Gastrocnemius medialis (tissue), 4 donors: ENCODE results near the gene IMP4.

Experiments used
- POLR2A ChIP-seq, 2 donors: fragments of 450-650 bp; IDR thresholded peaks; one replicate each; pipeline ENCODE4 v1.6.1; 2017; ENCODE audit warnings: antibody characterized with exemption in 2 of 2, mild to moderate bottlenecking in 2 of 2, moderate library complexity in 2 of 2
- TF ChIP-seq, protein P1 (sequence below), 5 experiments: fragments of 450-650 bp in 3 of 5; fragments of 200-600 bp in 2 of 5; sonication (generic) in 2 of 5; IDR thresholded peaks in 4 of 5; conservative IDR thresholded peaks in 1 of 5; 1 replicate in 4 of 5; 2 replicates in 1 of 5; pipeline ENCODE4 v1.5.1; 2016 to 2019; ENCODE audit warnings: antibody characterized with exemption in 5 of 5, mild to moderate bottlenecking in 3 of 5, moderate library complexity in 3 of 5

DNA sequence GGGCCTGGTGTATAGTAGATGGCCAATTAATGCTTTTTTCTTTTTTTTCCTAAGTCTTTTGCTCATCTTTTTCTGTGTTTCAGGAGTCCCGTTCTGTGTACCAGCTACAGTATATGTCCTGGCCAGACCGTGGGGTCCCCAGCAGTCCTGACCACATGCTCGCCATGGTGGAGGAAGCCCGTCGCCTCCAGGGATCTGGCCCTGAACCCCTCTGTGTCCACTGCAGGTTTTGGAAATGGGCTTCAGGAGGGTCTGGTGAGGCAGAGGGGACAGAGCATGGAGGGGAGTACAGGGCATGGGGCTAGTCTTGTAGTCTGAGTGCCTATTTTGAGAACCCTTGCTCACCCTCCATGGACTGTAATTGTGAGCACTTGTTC is 27.3 kb downstream of the IMP4 start:
- TF ChIP-seq, protein P1, sequence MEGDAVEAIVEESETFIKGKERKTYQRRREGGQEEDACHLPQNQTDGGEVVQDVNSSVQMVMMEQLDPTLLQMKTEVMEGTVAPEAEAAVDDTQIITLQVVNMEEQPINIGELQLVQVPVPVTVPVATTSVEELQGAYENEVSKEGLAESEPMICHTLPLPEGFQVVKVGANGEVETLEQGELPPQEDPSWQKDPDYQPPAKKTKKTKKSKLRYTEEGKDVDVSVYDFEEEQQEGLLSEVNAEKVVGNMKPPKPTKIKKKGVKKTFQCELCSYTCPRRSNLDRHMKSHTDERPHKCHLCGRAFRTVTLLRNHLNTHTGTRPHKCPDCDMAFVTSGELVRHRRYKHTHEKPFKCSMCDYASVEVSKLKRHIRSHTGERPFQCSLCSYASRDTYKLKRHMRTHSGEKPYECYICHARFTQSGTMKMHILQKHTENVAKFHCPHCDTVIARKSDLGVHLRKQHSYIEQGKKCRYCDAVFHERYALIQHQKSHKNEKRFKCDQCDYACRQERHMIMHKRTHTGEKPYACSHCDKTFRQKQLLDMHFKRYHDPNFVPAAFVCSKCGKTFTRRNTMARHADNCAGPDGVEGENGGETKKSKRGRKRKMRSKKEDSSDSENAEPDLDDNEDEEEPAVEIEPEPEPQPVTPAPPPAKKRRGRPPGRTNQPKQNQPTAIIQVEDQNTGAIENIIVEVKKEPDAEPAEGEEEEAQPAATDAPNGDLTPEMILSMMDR (IDR thresholded peaks at IDR 0.05 in 4 of 5, conservative IDR thresholded peaks at IDR 0.05 in 1 of 5), result no peak
- TF ChIP-seq POLR2A (IDR thresholded peaks at IDR 0.05), result no peak
